GM18511 (cell line): ENCODE measurements around the gene GFER.
A peak's percentile ranks its signal among the peaks of the same experiment; 100 is the strongest.
"Not testable (repeated sequence)": the region's sequence is repeated elsewhere in the genome, so short reads cannot be mapped to it uniquely, and the experiment has no call there.

Source experiments
- ATAC-seq: cut with Tn5 transposase; IDR thresholded peaks from one replicate; pipeline ENCODE4 v1.9.1; 2021; ENCODE audit warnings: mild to moderate bottlenecking, moderate library complexity; ENCODE audit not compliant: unreplicated experiment

The GFER gene

GRCh38 chr16:1957434-1958142 lies 26.4 kb upstream of the GFER start:
- ATAC-seq, result not testable (repeated sequence)

GRCh38 chr16:1958143-1958491 lies 25.9 kb upstream of the GFER start:
- ATAC-seq, result not testable (repeated sequence)

GRCh38 chr16:1958715-1959268 lies 25.2 kb upstream of the GFER start:
- no peak for ATAC-seq

GRCh38 chr16:1959269-1960039 lies 24.5 kb upstream of the GFER start, which contains the start of gene NDUFB10:
Gene NDUFB10 (plus strand): TSS chr16:1959538. CDS start chr16:1959625, 87 bp downstream.
- peak; percentile 75 for ATAC-seq

GRCh38 chr16:1960665-1961630 lies 23.0 kb upstream of the GFER start:
- no peak for ATAC-seq

GRCh38 chr16:1961651-1962067 lies 22.3 kb upstream of the GFER start:
- ATAC-seq, result no peak

GRCh38 chr16:1962161-1963153 lies 21.5 kb upstream of the GFER start:
- ATAC-seq, result not testable (repeated sequence)

- ATAC-seq, result peak; percentile 15
Measured at GRCh38 chr16:1963806-1964505, 20.0 kb upstream of the GFER start.

GRCh38 chr16:1964506-1965395 lies 19.2 kb upstream of the GFER start, which contains the start of gene RPS2:
Gene RPS2 (minus strand): TSS chr16:1964826. CDS start chr16:1964625, 201 bp downstream.
- peak; percentile 80 for ATAC-seq

GRCh38 chr16:1965396-1966001 lies 18.5 kb upstream of the GFER start:
- ATAC-seq, result no peak

- ATAC-seq, result no peak
Measured at GRCh38 chr16:1966460-1966859, 17.5 kb upstream of the GFER start, which contains the start of gene RNF151. Gene RNF151 (plus strand): TSS chr16:1966856. CDS start chr16:1966882, 26 bp downstream.

- ATAC-seq, result no peak
Measured at GRCh38 chr16:1968146-1968953, 15.6 kb upstream of the GFER start.

- ATAC-seq, result peak; percentile 91
Measured at GRCh38 chr16:1971796-1972489, 12.1 kb upstream of the GFER start, which contains the start of gene TBL3. Gene TBL3 (plus strand): TSS chr16:1972053. CDS start chr16:1972165, 112 bp downstream.

- peak; percentile 4 for ATAC-seq
Measured at GRCh38 chr16:1972490-1972877, 11.5 kb upstream of the GFER start.

- no peak for ATAC-seq
Measured at GRCh38 chr16:1973461-1974156, 10.4 kb upstream of the GFER start.
